Stomach smooth muscle (tissue), 2 donors: Measurements from ENCODE around the gene PKN1.

ENCODE experiments used
- H3K27ac ChIP-seq: one replicate; pipeline ENCODE4 v1.7.0; 2013; ENCODE audit warnings: mild to moderate bottlenecking, low read length, inconsistent platforms
- H3K27me3 ChIP-seq, 2 donors: one replicate each; pipeline ENCODE4 v1.7.0; 2013; ENCODE audit warnings: low read length in 2 of 2; ENCODE audit not compliant: insufficient read depth in 2 of 2, control insufficient read depth in 1 of 2
- H3K36me3 ChIP-seq, 2 donors: one replicate each; pipeline ENCODE4 v1.7.0; 2013; ENCODE audit warnings: low read length in 2 of 2; ENCODE audit not compliant: control insufficient read depth in 2 of 2, insufficient read depth in 2 of 2
- H3K4me1 ChIP-seq: one replicate; pipeline ENCODE4 v1.7.0; 2013; ENCODE audit warnings: low read length; ENCODE audit not compliant: control insufficient read depth, insufficient read depth
- H3K4me3 ChIP-seq, 2 donors: one replicate each; pipeline ENCODE4 v1.7.0; 2013; ENCODE audit warnings: low read length in 2 of 2
- H3K9ac ChIP-seq, 2 donors: one replicate each; pipeline ENCODE4 v1.7.0; 2013; ENCODE audit warnings: low read length in 2 of 2, mild to moderate bottlenecking in 1 of 2
- H3K9me3 ChIP-seq, 2 donors: one replicate each; pipeline ENCODE4 v1.7.0; 2013; ENCODE audit warnings: low read length in 2 of 2; ENCODE audit not compliant: control insufficient read depth in 2 of 2
- donor health status: healthy.
- donor health status: Pancreatic carcinoma.

Gene PKN1

GRCh38 chr19:14470031-14470876 is 37.1 kb downstream of the PKN1 start:
- H3K4me3 ChIP-seq = no peak overlapping the region
- peaks cover 22% of the 10 kb centered on the region for H3K4me1 ChIP-seq
- peaks cover 13 to 29% of the 10 kb centered on the region in 2 donors for H3K27me3 ChIP-seq
- H3K9me3 ChIP-seq = no peaks in the 10 kb centered on the region
- H3K27ac ChIP-seq = no peak overlapping the region
- H3K36me3 ChIP-seq = peaks cover 18 to 31% of the 10 kb centered on the region in 2 donors
- H3K9ac ChIP-seq = no peak overlapping the region

DNA sequence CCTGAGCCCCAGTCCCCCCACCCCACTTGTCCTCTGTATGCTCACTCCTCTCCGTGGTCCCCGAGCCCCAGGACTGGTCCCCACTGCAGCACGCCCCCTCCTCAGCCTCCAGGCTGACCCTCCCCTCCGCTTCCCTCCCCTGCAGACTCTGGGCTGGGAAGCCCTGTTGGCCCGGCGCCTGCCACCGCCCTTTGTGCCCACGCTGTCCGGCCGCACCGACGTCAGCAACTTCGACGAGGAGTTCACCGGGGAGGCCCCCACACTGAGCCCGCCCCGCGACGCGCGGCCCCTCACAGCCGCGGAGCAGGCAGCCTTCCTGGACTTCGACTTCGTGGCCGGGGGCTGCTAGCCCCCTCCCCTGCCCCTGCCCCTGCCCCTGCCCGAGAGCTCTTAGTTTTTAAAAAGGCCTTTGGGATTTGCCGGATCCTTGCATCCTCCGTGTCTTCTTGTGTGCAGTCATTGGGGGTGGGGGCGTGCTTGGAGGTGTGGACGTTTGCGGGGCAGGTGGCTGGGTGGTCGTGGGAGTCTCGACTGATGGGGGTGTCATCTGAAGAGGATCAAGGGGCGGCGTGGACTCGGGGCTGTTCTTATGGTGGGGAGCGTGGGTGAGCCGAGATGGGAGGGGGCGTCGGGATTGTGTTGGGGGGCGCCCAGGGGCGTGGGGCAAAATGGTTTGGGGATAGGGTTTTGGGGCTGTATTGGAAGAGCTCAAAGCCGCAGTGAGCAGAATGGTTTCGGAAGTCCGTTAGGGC is 38.5 kb downstream of the PKN1 start:
- Histone ChIP-seq H3K4me1 (peaks cover 29% of the 10 kb centered on the region), H3K4me3 (peak overlapping the region in 1 of 2 donors; percentile 35), H3K9me3 (no peaks in the 10 kb centered on the region), H3K9ac (no peak overlapping the region), H3K36me3 (peaks cover 18 to 27% of the 10 kb centered on the region in 2 donors), H3K27me3 (peaks cover 13 to 34% of the 10 kb centered on the region in 2 donors), H3K27ac (no peak overlapping the region)

- peak overlapping the region; percentile 11 to 47 for H3K4me3 ChIP-seq
- no peak overlapping the region for H3K27ac ChIP-seq
- H3K36me3 ChIP-seq = peaks cover 18 to 27% of the 10 kb centered on the region in 2 donors
- peaks cover 13 to 34% of the 10 kb centered on the region in 2 donors for H3K27me3 ChIP-seq
- H3K9me3 ChIP-seq = no peaks in the 10 kb centered on the region
- peaks cover 32% of the 10 kb centered on the region for H3K4me1 ChIP-seq
- no peak overlapping the region for H3K9ac ChIP-seq
These were observed 39.3 kb downstream of the PKN1 start for GRCh38 chr19:14472202-14472938.

DNA sequence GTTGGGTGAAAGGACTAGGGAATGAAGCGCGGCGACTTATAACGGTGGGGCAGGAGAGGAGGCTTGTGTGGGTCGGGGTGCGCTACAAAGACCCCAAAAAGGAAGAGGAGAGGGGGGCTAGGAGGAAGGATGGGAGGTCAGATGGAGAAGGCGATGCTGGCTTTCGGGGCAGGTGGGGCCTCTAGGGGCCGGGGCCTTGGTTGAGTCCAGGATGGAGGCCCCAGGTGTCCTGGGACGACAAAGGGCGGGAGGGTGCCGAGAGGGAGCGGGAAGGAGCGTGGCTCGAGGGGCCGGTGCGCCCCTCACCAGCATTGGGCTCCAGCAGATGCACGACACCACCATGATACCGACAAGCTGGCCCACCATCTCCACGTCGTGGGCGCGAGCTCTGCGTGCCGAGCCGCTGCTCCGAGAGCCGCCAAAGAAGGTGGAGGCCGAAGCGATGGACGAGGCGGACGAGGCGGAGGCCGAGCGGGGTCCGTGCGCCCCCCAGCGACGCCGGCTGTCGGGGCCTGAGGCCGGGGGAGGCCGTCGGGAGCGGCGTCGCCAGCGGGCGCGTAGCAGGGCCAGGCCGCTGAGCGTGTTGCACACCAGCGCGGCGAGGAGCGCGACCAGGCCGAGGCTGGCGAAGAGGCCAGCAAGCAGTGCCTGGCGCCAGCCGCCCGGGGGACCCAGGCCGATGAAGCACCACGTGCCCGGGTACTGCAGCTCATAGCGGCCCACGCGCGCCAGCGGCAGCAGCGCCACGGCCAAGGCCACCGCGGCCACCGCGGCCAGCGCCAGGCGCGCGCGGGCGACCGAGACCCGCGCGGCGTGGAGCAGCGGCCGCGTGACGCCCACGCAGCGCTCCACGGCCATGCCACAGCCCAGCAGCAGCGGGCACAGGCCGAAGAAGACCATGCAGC is 40.2 kb downstream of the PKN1 start:
- H3K4me1 ChIP-seq = peaks cover 32% of the 10 kb centered on the region
- no peak overlapping the region for H3K4me3 ChIP-seq
- H3K9me3 ChIP-seq = no peaks in the 10 kb centered on the region
- H3K27ac ChIP-seq = no peak overlapping the region
- peaks cover 13 to 34% of the 10 kb centered on the region in 2 donors for H3K27me3 ChIP-seq
- H3K36me3 ChIP-seq = peaks cover 9 to 25% of the 10 kb centered on the region in 2 donors
- H3K9ac ChIP-seq = no peak overlapping the region

- H3K27ac ChIP-seq = no peak overlapping the region
- H3K9me3 ChIP-seq = no peaks in the 10 kb centered on the region
- H3K27me3 ChIP-seq = peaks cover 13 to 34% of the 10 kb centered on the region in 2 donors
- H3K4me3 ChIP-seq = peak overlapping the region in 1 of 2 donors; percentile 15
- H3K9ac ChIP-seq = no peak overlapping the region
- H3K36me3 ChIP-seq = peaks cover 8 to 27% of the 10 kb centered on the region in 2 donors
- H3K4me1 ChIP-seq = peaks cover 32% of the 10 kb centered on the region
These were observed 41.0 kb downstream of the PKN1 start for GRCh38 chr19:14473978-14474578.

- peaks cover 13 to 34% of the 10 kb centered on the region in 2 donors for H3K27me3 ChIP-seq
- H3K4me1 ChIP-seq = peaks cover 32% of the 10 kb centered on the region
- H3K4me3 ChIP-seq = peak overlapping the region in 1 of 2 donors; percentile 15
- H3K9ac ChIP-seq = no peak overlapping the region
- no peak overlapping the region for H3K27ac ChIP-seq
- H3K36me3 ChIP-seq = peaks cover 5 to 22% of the 10 kb centered on the region in 2 donors
- no peaks in the 10 kb centered on the region for H3K9me3 ChIP-seq
These were observed 41.7 kb downstream of the PKN1 start for GRCh38 chr19:14474827-14475226.

GRCh38 chr19:14475251-14476073 is 42.4 kb downstream of the PKN1 start, which contains the start of gene PTGER1:
Gene PTGER1 (minus strand): TSS chr19:14475354. CDS start chr19:14474320, 1,034 bp downstream.
- Histone ChIP-seq H3K9me3 (no peaks in the 10 kb centered on the region), H3K27ac (no peak within 1 kb of the TSS), H3K27me3 (peaks cover 13 to 34% of the 10 kb centered on the region in 2 donors), H3K4me1 (peaks cover 32% of the 10 kb centered on the region), H3K36me3 (peaks cover 2 to 19% of the 10 kb centered on the region in 2 donors), H3K4me3 (peak within 1 kb of the TSS in 1 of 2 donors; percentile 15), H3K9ac (no peak within 1 kb of the TSS)

- H3K27me3 ChIP-seq = peaks cover 13 to 34% of the 10 kb centered on the region in 2 donors
- H3K9ac ChIP-seq = no peak overlapping the region
- peaks cover 32% of the 10 kb centered on the region for H3K4me1 ChIP-seq
These were observed 43.2 kb downstream of the PKN1 start for GRCh38 chr19:14476327-14476672.

More at GRCh38 chr19:14476327-14476672, 43.2 kb downstream of the PKN1 start:
- Histone ChIP-seq H3K27ac (no peak overlapping the region), H3K4me3 (no peak overlapping the region), H3K36me3 (peaks cover 5 to 16% of the 10 kb centered on the region in 2 donors), H3K9me3 (no peaks in the 10 kb centered on the region)
